ENCODE measurements around the gene ZFHX3.

GRCh38 chr16:72789465-72789864 lies 258.5 kb downstream of the ZFHX3 start:
- no peak for TF ChIP-seq CHD2 (IDR thresholded peaks at IDR 0.05; ENCODE audit: borderline replicate concordance, low read depth, low read length)
- no peak for TF ChIP-seq CTCF (IDR thresholded peaks at IDR 0.05 in 2 of 3, conservative IDR thresholded peaks at IDR 0.05 in 1 of 3; ENCODE audit: control insufficient read depth in 2 of 3, extremely low read depth in 1 of 3, insufficient read depth in 1 of 3, low read depth in 3 of 3, low read length in 3 of 3)
- no peak for TF ChIP-seq EP300 (IDR thresholded peaks at IDR 0.05; ENCODE audit: borderline replicate concordance in 1 of 2, control insufficient read depth in 1 of 2, low read depth in 2 of 2, low read length in 2 of 2)
- TF ChIP-seq PBX3 (IDR thresholded peaks at IDR 0.05; ENCODE audit: insufficient replicate concordance, low read depth, low read length) = no peak
